DOHH2 (cell line): ENCODE data around the gene HBG2.

Source experiments
- CTCF ChIP-seq: fragments of 200-600 bp; sonication (generic); IDR thresholded peaks from one replicate; pipeline ENCODE4 v1.5.1; 2014; ENCODE audit warnings: antibody characterized with exemption, mild to moderate bottlenecking, low read depth, low read length; ENCODE audit not compliant: poor library complexity, severe bottlenecking
- EZH2phosphoT487 ChIP-seq: fragments of 200-600 bp; sonication (generic); IDR thresholded peaks from 2 replicates; pipeline ENCODE4 v1.6.1; 2017; ENCODE audit warnings: borderline replicate concordance, mild to moderate bottlenecking, antibody characterized with exemption, low read length, moderate library complexity, mixed read lengths

- TF ChIP-seq CTCF = no peak
- TF ChIP-seq EZH2phosphoT487 = no peak
Observed at GRCh38 chr11:5251746-5252145, 2.8 kb downstream of the HBG2 start.
